H9 (cell line): ENCODE results near the gene SLC17A9. TPM values are rescaled to one million over a fixed set of nuclear protein-coding genes. Genes with fewer than 3 reads are reported as not detected.

Source experiments
- DNase-seq: peaks from one replicate; pipeline ENCODE4 v3.0.0-alpha.2; 2017
- H2AFZ ChIP-seq: one replicate; pipeline ENCODE4 v1.6.1; 2013; ENCODE audit warnings: mild to moderate bottlenecking, low read length, control low read depth, moderate library complexity
- H2AK5ac ChIP-seq: 2 replicates; pipeline ENCODE4 v1.6.1; 2013; ENCODE audit warnings: low read length, control low read depth, mixed read lengths; ENCODE audit not compliant: insufficient read length
- H2BK120ac ChIP-seq: one replicate; pipeline ENCODE4 v1.6.1; 2013; ENCODE audit warnings: low read depth, mild to moderate bottlenecking, low read length, control low read depth, inconsistent platforms; ENCODE audit not compliant: poor library complexity, severe bottlenecking
- H2BK12ac ChIP-seq: 2 replicates; pipeline ENCODE4 v1.6.1; 2013; ENCODE audit warnings: low read length, control low read depth, mixed read lengths, low read depth; ENCODE audit not compliant: insufficient read length
- H2BK15ac ChIP-seq: 2 replicates; pipeline ENCODE4 v1.6.1; 2013; ENCODE audit warnings: low read depth, low read length, control low read depth
- H2BK20ac ChIP-seq: one replicate; pipeline ENCODE4 v1.6.1; 2013; ENCODE audit warnings: low read depth, mild to moderate bottlenecking, low read length, control low read depth, inconsistent platforms; ENCODE audit not compliant: poor library complexity, severe bottlenecking
- H2BK5ac ChIP-seq: 2 replicates; pipeline ENCODE4 v1.6.1; 2013; ENCODE audit warnings: low read length, control low read depth, mixed read lengths; ENCODE audit not compliant: insufficient read length
- H3K14ac ChIP-seq: 2 replicates; pipeline ENCODE4 v1.6.1; 2013; ENCODE audit warnings: low read length, control low read depth; ENCODE audit not compliant: insufficient read depth
- H3K18ac ChIP-seq: 2 replicates; pipeline ENCODE4 v1.6.1; 2013; ENCODE audit warnings: low read depth, mild to moderate bottlenecking, mixed read lengths, low read length, control low read depth; ENCODE audit not compliant: insufficient read length
- H3K23ac ChIP-seq: 2 replicates; pipeline ENCODE4 v1.6.1; 2013; ENCODE audit warnings: low read length, control low read depth, mixed read lengths, low read depth; ENCODE audit not compliant: insufficient read length
- H3K23me2 ChIP-seq: 2 replicates; pipeline ENCODE4 v1.6.1; 2013; ENCODE audit warnings: low read depth, mild to moderate bottlenecking, mixed read lengths, low read length, control low read depth; ENCODE audit not compliant: insufficient read length, poor library complexity, severe bottlenecking
- H3K27ac ChIP-seq: 2 replicates; pipeline ENCODE4 v1.5.1; 2013; ENCODE audit warnings: low read length, control low read depth, mixed read lengths, low read depth; ENCODE audit not compliant: insufficient read length
- H3K27me3 ChIP-seq: 2 replicates; pipeline ENCODE4 v1.6.1; 2013; ENCODE audit warnings: low read length, control low read depth, inconsistent platforms; ENCODE audit not compliant: insufficient read depth
- H3K4ac ChIP-seq: 2 replicates; pipeline ENCODE4 v1.6.1; 2013; ENCODE audit warnings: low read depth, mild to moderate bottlenecking, control low read depth, inconsistent platforms, low read length, moderate library complexity
- H3K4me1 ChIP-seq: 2 replicates; pipeline ENCODE4 v1.6.1; 2013; ENCODE audit warnings: low read length, control low read depth, inconsistent platforms; ENCODE audit not compliant: insufficient read depth
- H3K4me2 ChIP-seq: 2 replicates; pipeline ENCODE4 v1.6.1; 2013; ENCODE audit warnings: low read length, control low read depth, mixed read lengths; ENCODE audit not compliant: insufficient read length, insufficient read depth
- H3K56ac ChIP-seq: 2 replicates; pipeline ENCODE4 v1.6.1; 2013; ENCODE audit warnings: low read depth, mild to moderate bottlenecking, mixed read lengths, low read length, control low read depth; ENCODE audit not compliant: insufficient read length
- H3K79me1 ChIP-seq: 2 replicates; pipeline ENCODE4 v1.6.1; 2013; ENCODE audit warnings: low read depth, mild to moderate bottlenecking, moderate library complexity, low read length, control low read depth, inconsistent platforms; ENCODE audit not compliant: insufficient read depth, poor library complexity, severe bottlenecking
- H3K79me2 ChIP-seq: 2 replicates; pipeline ENCODE4 v1.6.1; 2013; ENCODE audit warnings: low read length, control low read depth, inconsistent platforms; ENCODE audit not compliant: insufficient read depth
- H3K9ac ChIP-seq: 2 replicates; pipeline ENCODE4 v1.6.1; 2013; ENCODE audit warnings: low read length, control low read depth, mixed read lengths; ENCODE audit not compliant: insufficient read length; ENCODE audit errors: extremely low read depth
- H3K9me3 ChIP-seq: one replicate; pipeline ENCODE4 v1.6.1; 2013; ENCODE audit warnings: low read depth, low read length, inconsistent platforms; ENCODE audit not compliant: control insufficient read depth
- H3T11ph ChIP-seq: one replicate; pipeline ENCODE4 v1.6.1; 2013; ENCODE audit warnings: mild to moderate bottlenecking, low read length, control low read depth, inconsistent platforms
- H4K20me1 ChIP-seq: one replicate; pipeline ENCODE4 v1.6.1; 2013; ENCODE audit not compliant: control insufficient read depth, insufficient read length, insufficient read depth
- H4K5ac ChIP-seq: 2 replicates; pipeline ENCODE4 v1.6.1; 2013; ENCODE audit warnings: low read depth, mild to moderate bottlenecking, mixed read lengths, low read length, control low read depth; ENCODE audit not compliant: insufficient read length
- H4K8ac ChIP-seq: replicated peaks from 2 replicates; pipeline ENCODE4 v1.6.1; 2013; ENCODE audit warnings: low read length, control low read depth, mixed read lengths, low read depth; ENCODE audit not compliant: insufficient read length
- H4K91ac ChIP-seq: 2 replicates; pipeline ENCODE4 v1.6.1; 2013; ENCODE audit warnings: low read depth, mild to moderate bottlenecking, moderate library complexity, mixed read lengths, low read length, control low read depth; ENCODE audit not compliant: insufficient read length
- H3K27ac Mint-ChIP-seq, 3 experiments: 2 replicates in 2 of 3; 3 replicates in 1 of 3; pipeline ENCODE4 v1.8.0; 2020 to 2021; ENCODE audit warnings: mixed read lengths in 3 of 3, mild to moderate bottlenecking in 1 of 3, moderate library complexity in 1 of 3
- H3K27me3 Mint-ChIP-seq: 2 replicates; pipeline ENCODE4 v1.8.0; 2021; ENCODE audit warnings: low read depth, mild to moderate bottlenecking, moderate library complexity, mixed read lengths
- H3K36me3 Mint-ChIP-seq, 3 experiments: 2 replicates in 2 of 3; 3 replicates in 1 of 3; pipeline ENCODE4 v1.8.0; 2020 to 2021; ENCODE audit warnings: low read depth in 3 of 3, mixed read lengths in 3 of 3; ENCODE audit not compliant: insufficient read depth in 1 of 3
- H3K4me1 Mint-ChIP-seq, 2 experiments: 2 replicates each; pipeline ENCODE4 v1.8.0; 2020; ENCODE audit warnings: mixed read lengths in 2 of 2
- H3K4me3 Mint-ChIP-seq, 2 experiments: 2 replicates in 1 of 2; 3 replicates in 1 of 2; pipeline ENCODE4 v1.8.0; 2020 to 2021; ENCODE audit warnings: mild to moderate bottlenecking in 2 of 2, mixed read lengths in 2 of 2, moderate library complexity in 1 of 2
- H3K9me3 Mint-ChIP-seq, 2 experiments: 2 replicates in 1 of 2; 3 replicates in 1 of 2; pipeline ENCODE4 v1.8.0; 2020; ENCODE audit warnings: mild to moderate bottlenecking in 2 of 2, mixed read lengths in 2 of 2, moderate library complexity in 1 of 2
- WGBS: extraction: QIAGEN DNeasy Blood & Tissue Kit; methylation state at CpG from one replicate; pipeline ENCODE4 v1.1.7; 2013; ENCODE audit warnings: missing lambda C conversion rate, low lambda C conversion rate, mixed read lengths; ENCODE audit not compliant: insufficient read length; ENCODE audit errors: extremely low coverage; 5-methylcytosine and 5-hydroxymethylcytosine counted together
- total RNA-seq: library from RNA; stranded (reverse); gene quantifications from 2 replicates; pipeline ENCODE4 v1.2.1, GENCODE V29; 2021
- TF ChIP-seq, protein P1 (sequence below): fragments of 200-600 bp; sonication (generic); conservative IDR thresholded peaks from 3 replicates; pipeline ENCODE4 v1.8.0; 2021; ENCODE audit warnings: antibody characterized with exemption, mild to moderate bottlenecking

SLC17A9 gene
- total RNA-seq, 1 experiment from 2014 or later = 20.9 TPM

DNA sequence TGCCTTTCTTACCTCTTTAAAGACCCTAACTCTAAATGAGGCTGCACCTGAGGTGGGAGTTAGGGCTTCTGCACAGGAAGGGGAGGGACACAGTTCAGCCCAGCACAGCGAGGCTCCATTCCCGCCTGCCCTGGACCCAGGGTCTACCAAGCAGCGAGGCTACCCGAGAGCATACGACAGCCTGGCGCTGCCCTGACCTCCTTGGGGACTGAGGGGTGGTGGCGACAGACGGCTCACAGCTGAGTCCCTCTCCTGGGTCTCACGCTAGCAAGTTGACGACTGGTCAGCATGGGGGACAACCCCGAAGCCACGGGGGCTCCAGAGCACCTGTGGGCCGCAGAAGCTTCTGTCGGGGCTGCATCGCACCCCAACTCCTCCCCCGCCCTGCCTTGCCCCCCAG, 24.4 kb downstream of the SLC17A9 start:
- H2AFZ ChIP-seq = no peak overlapping the region
- no peak overlapping the region for H3K14ac ChIP-seq
- H4K8ac ChIP-seq = no peak overlapping the region
- H3K9me3 ChIP-seq = no peaks in the 10 kb centered on the region
- no peak overlapping the region for H3K4ac ChIP-seq
- no peak overlapping the region for H2BK15ac ChIP-seq
- H3K79me2 ChIP-seq = no peaks in the 10 kb centered on the region
- H2AK5ac ChIP-seq = no peak overlapping the region
- H3K23me2 ChIP-seq = peaks cover 3% of the 10 kb centered on the region
- H3K23ac ChIP-seq = no peak overlapping the region
- no peak overlapping the region for H3K18ac ChIP-seq
- no peak overlapping the region for H3K9ac ChIP-seq
- H3K27me3 ChIP-seq = peaks cover 7% of the 10 kb centered on the region; the same call in 1 of the 2 replicates
- H3K4me3 Mint-ChIP-seq = no peak overlapping the region
- no peak overlapping the region for H3T11ph ChIP-seq
- no peak overlapping the region for H3K4me2 ChIP-seq
- no peak overlapping the region for H2BK5ac ChIP-seq
- peaks cover 0 to 1% (median 0%) of the 10 kb centered on the region in 3 experiments; a peak in 1 of 7 replicates for H3K36me3 Mint-ChIP-seq
- no peak overlapping the region for H4K5ac ChIP-seq
- H2BK20ac ChIP-seq = no peak overlapping the region
- no peak overlapping the region for H2BK120ac ChIP-seq
- no peaks in the 10 kb centered on the region for H3K79me1 ChIP-seq
- no peak overlapping the region for H3K56ac ChIP-seq
- WGBS = no CpG with 5 or more reads among the region's 16 CpGs
- peaks cover 26 to 47% of the 10 kb centered on the region in 2 experiments for H3K4me1 Mint-ChIP-seq
- H3K27me3 Mint-ChIP-seq = peaks cover 49% of the 10 kb centered on the region
- TF ChIP-seq, protein P1, sequence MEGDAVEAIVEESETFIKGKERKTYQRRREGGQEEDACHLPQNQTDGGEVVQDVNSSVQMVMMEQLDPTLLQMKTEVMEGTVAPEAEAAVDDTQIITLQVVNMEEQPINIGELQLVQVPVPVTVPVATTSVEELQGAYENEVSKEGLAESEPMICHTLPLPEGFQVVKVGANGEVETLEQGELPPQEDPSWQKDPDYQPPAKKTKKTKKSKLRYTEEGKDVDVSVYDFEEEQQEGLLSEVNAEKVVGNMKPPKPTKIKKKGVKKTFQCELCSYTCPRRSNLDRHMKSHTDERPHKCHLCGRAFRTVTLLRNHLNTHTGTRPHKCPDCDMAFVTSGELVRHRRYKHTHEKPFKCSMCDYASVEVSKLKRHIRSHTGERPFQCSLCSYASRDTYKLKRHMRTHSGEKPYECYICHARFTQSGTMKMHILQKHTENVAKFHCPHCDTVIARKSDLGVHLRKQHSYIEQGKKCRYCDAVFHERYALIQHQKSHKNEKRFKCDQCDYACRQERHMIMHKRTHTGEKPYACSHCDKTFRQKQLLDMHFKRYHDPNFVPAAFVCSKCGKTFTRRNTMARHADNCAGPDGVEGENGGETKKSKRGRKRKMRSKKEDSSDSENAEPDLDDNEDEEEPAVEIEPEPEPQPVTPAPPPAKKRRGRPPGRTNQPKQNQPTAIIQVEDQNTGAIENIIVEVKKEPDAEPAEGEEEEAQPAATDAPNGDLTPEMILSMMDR = no peak
- peaks cover 6% of the 10 kb centered on the region for H3K4me1 ChIP-seq
- H3K27ac Mint-ChIP-seq = no peak overlapping the region
- no peak overlapping the region for H4K91ac ChIP-seq
- H3K9me3 Mint-ChIP-seq = peaks cover 0 to under 1% of the 10 kb centered on the region in 2 experiments; a peak in 1 of 5 replicates
- no peak overlapping the region for H3K27ac ChIP-seq
- no peak for DNase-seq
- no peak overlapping the region for H2BK12ac ChIP-seq
- no peaks in the 10 kb centered on the region for H4K20me1 ChIP-seq
